Ishikawa (cell line): ENCODE measurements around the gene MCF2L2.

Source experiments
- CEBPB ChIP-seq: IDR thresholded peaks from 2 replicates; pipeline ENCODE4 v1.6.1; 2012
- CREB1 ChIP-seq: IDR thresholded peaks from 2 replicates; pipeline ENCODE4 v1.6.1; 2012; ENCODE audit warnings: low read depth
- EGR1 ChIP-seq: IDR thresholded peaks from 2 replicates; pipeline ENCODE4 v1.6.1; 2012
- EP300 ChIP-seq: IDR thresholded peaks from 2 replicates; pipeline ENCODE4 v1.6.1; 2012; ENCODE audit warnings: borderline replicate concordance
- FOXM1 ChIP-seq: IDR thresholded peaks from 2 replicates; pipeline ENCODE4 v1.6.1; 2012; ENCODE audit warnings: low read depth, borderline replicate concordance
- MAX ChIP-seq: IDR thresholded peaks from 2 replicates; pipeline ENCODE4 v1.6.1; 2012
- NFIC ChIP-seq: IDR thresholded peaks from 2 replicates; pipeline ENCODE4 v1.6.1; 2012
- RAD21 ChIP-seq: IDR thresholded peaks from 2 replicates; pipeline ENCODE4 v1.6.1; 2012; ENCODE audit warnings: low read depth
- REST ChIP-seq: IDR thresholded peaks from 2 replicates; pipeline ENCODE4 v1.6.1; 2012; ENCODE audit warnings: low read depth, mild to moderate bottlenecking
- TAF1 ChIP-seq: IDR thresholded peaks from 2 replicates; pipeline ENCODE4 v1.6.1; 2012; ENCODE audit warnings: low read depth, mild to moderate bottlenecking
- TCF12 ChIP-seq: IDR thresholded peaks from 2 replicates; pipeline ENCODE4 v1.6.1; 2012; ENCODE audit warnings: low read depth
- TEAD4 ChIP-seq: IDR thresholded peaks from 2 replicates; pipeline ENCODE4 v1.6.1; 2012
- YY1 ChIP-seq: IDR thresholded peaks from 2 replicates; pipeline ENCODE4 v1.6.1; 2012; ENCODE audit warnings: low read depth
- ZBTB7A ChIP-seq: IDR thresholded peaks from 2 replicates; pipeline ENCODE4 v1.6.1; 2012; ENCODE audit warnings: low read depth
- TF ChIP-seq, protein P1 (sequence below): IDR thresholded peaks from 2 replicates; pipeline ENCODE4 v1.6.1; 2012

MCF2L2 gene

GRCh38 chr3:183142199-183142598 is 286.2 kb downstream of the MCF2L2 start:
- TF ChIP-seq FOXM1: no peak
- TF ChIP-seq ZBTB7A: no peak
- TF ChIP-seq REST: no peak
- no peak for TF ChIP-seq TAF1

DNA sequence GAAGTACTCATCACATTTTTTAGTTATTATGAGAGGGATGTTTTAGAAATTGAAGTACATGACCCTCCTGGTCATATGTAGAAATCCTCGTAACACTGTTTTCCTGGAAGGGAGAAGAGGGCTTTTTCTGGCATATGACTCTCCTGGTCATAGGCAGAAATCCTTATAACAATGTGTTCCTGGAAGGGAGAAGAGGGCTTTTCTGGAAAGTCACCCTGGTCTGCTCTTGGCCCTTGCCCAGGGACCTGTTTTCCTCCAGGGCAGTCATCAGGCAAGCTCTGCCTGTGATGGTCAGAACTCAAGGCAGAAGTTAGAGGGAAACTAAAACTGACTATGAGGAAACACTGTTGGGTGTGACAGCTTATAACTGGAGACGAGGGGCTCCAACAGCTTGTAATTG is 293.6 kb downstream of the MCF2L2 start:
- no peak for TF ChIP-seq EP300
- no peak for TF ChIP-seq REST
- no peak for TF ChIP-seq FOXM1
- no peak for TF ChIP-seq YY1
- TF ChIP-seq, protein P1, sequence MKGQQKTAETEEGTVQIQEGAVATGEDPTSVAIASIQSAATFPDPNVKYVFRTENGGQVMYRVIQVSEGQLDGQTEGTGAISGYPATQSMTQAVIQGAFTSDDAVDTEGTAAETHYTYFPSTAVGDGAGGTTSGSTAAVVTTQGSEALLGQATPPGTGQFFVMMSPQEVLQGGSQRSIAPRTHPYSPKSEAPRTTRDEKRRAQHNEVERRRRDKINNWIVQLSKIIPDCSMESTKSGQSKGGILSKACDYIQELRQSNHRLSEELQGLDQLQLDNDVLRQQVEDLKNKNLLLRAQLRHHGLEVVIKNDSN: no peak
- no peak for TF ChIP-seq TEAD4
- TF ChIP-seq ZBTB7A: no peak
- no peak for TF ChIP-seq RAD21
- no peak for TF ChIP-seq TAF1
- TF ChIP-seq NFIC: no peak

DNA sequence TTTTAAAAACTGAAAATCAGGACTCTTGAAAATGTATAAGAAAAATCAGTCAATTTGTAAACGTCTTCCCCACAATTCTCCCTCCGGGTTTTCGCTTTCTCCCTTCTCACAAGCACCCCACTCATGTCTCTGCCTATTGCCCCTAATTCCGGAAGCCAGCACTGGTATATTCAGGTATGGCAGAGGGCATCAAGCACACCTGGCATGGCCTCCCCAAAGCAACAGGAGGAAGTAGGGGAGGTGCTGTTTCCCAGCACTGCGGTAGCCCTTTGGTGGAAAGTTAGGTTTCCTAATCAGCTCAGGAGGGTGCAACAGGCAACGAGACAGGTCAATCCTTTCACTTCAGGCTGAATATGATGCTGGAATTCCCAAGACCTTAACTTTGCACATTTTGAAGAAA is 296.0 kb downstream of the MCF2L2 start:
- TF ChIP-seq MAX: no peak
- no peak for TF ChIP-seq EGR1
- no peak for TF ChIP-seq TAF1
- TF ChIP-seq EP300: no peak
- no peak for TF ChIP-seq RAD21
- TF ChIP-seq TCF12: no peak
- TF ChIP-seq REST: no peak
- no peak for TF ChIP-seq CEBPB
- no peak for TF ChIP-seq TEAD4
- TF ChIP-seq NFIC: no peak
- TF ChIP-seq ZBTB7A: no peak
- TF ChIP-seq FOXM1: no peak
- no peak for TF ChIP-seq CREB1
- TF ChIP-seq YY1: no peak
- TF ChIP-seq, protein P1: no peak

DNA sequence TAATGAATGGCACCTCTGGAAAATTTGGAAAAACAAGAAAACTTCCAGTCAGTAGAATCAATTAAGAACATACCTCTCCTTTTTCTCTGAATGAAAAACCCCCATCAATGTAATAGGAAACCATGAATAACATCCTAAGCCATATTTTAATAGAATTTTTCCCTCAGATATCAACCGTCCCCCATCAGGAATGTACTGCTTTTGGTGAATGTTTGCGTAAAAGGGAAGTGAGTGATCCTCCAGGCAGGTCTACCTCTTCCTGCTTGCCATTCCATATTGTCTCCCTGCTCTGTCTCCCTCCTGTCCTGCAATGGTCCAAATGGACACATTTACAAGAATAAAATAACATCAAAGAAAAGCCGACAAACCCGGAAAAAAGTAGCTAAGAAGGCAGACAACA is 296.7 kb downstream of the MCF2L2 start:
- TF ChIP-seq TCF12 (no peak), CEBPB (no peak), ZBTB7A (no peak), MAX (no peak), YY1 (no peak), EP300 (no peak), REST (no peak)
- TF ChIP-seq, protein P1: no peak
